ENCODE data around the gene BATF. TPM values are rescaled to one million over a fixed set of nuclear protein-coding genes. Genes with fewer than 3 reads are reported as not detected.

Gene BATF
- total and polyA plus RNA-seq, 2 donors from 2014 or later = 1.6 to 3.7 TPM

DNA sequence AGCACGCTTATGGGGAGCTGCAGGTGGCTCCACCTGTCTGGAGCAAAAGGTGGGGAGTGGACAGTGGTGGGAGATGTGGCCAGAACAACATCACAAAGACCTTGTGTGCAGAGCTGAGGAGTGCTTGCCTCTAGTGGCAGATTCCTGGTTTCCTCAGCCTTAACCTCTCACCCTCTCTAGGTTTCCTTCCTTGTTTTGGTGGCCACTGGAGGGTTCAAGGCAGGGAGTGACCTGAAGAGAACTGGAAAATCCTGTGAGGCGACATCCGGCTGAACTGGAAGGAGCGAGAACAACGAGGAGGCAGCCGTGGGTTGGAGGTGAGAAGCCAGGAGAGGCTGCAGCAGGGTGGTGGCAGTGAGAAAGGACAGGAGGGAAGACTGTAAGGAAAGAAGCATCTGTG lies 49.8 kb downstream of the BATF start:
- Histone ChIP-seq H3K36me3 (ENCODE audit: control insufficient read depth in 2 of 3, insufficient read depth in 3 of 3, low read length in 3 of 3) (no peaks in the 10 kb centered on the region), H3K27ac (ENCODE audit: low read depth in 2 of 2, low read length in 2 of 2) (no peak overlapping the region), H3K27me3 (ENCODE audit: control insufficient read depth, insufficient read depth, low read length) (no peaks in the 10 kb centered on the region), H3K4me3 (ENCODE audit: low read length in 3 of 3) (no peak overlapping the region), H3K9ac (ENCODE audit: low read length in 3 of 3) (no peak overlapping the region), H3K4me1 (ENCODE audit: control insufficient read depth in 2 of 3, insufficient read depth in 2 of 3, low read depth in 1 of 3, low read length in 3 of 3) (peaks cover 0 to 2% (median 0%) of the 10 kb centered on the region in 3 donors), H3K9me3 (ENCODE audit: control insufficient read depth in 2 of 3, insufficient read depth in 1 of 3, low read length in 3 of 3) (no peaks in the 10 kb centered on the region)
- FAIRE-seq (no peak), DNase-seq (no peak)
- TF ChIP-seq, protein P1, sequence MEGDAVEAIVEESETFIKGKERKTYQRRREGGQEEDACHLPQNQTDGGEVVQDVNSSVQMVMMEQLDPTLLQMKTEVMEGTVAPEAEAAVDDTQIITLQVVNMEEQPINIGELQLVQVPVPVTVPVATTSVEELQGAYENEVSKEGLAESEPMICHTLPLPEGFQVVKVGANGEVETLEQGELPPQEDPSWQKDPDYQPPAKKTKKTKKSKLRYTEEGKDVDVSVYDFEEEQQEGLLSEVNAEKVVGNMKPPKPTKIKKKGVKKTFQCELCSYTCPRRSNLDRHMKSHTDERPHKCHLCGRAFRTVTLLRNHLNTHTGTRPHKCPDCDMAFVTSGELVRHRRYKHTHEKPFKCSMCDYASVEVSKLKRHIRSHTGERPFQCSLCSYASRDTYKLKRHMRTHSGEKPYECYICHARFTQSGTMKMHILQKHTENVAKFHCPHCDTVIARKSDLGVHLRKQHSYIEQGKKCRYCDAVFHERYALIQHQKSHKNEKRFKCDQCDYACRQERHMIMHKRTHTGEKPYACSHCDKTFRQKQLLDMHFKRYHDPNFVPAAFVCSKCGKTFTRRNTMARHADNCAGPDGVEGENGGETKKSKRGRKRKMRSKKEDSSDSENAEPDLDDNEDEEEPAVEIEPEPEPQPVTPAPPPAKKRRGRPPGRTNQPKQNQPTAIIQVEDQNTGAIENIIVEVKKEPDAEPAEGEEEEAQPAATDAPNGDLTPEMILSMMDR (IDR thresholded peaks at IDR 0.05; ENCODE audit: borderline replicate concordance, extremely low read depth, insufficient read depth) = no peak
- intact Hi-C loops (cut with DNase I) = no loop called here

DNA sequence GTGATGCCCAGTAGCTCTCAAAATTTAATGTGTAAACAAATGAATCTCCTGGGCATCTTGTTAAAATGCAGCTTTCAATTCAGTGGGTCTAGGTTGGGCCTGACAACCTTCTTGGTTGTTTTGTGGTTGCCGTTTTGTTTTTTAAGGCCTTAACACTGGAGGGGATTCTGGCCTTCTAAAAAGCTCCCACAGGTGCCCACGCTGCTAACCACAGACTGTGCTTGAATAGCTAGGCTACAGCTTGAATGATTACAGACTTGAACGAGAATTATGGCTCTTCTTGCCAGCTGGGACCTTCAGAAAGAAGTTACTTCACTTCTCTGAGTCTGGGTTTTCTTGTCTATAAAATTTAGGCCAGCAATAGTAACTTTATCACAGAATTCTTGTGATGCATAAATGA lies 54.8 kb downstream of the BATF start:
- no peak for DNase-seq
- no peak overlapping the region for H3K27ac ChIP-seq (ENCODE audit: low read depth in 2 of 2, low read length in 2 of 2)

DNA sequence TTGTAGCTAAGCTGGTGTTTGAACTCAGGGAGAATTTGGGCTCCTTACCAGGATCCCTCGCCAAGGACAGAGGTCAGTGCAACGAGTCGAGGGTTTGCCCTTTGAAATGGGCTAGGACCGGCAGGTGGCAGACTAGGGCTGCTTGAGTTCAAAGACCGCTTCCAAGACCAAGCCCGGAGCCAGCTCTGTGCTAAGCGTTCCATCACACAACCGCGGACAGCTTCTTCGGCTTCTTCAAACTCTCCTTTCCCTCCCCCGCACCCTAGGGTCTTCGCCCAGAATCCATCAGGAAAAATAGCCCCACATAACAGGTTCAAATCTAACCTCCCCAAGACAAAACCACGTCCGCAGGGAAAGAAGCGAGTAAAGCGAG lies 55.4 kb downstream of the BATF start:
- peaks cover 0 to 10% (median 4%) of the 10 kb centered on the region in 3 donors for H3K4me1 ChIP-seq (ENCODE audit: control insufficient read depth in 2 of 3, insufficient read depth in 2 of 3, low read depth in 1 of 3, low read length in 3 of 3)
- H3K27ac ChIP-seq (ENCODE audit: low read depth in 2 of 2, low read length in 2 of 2) = peak overlapping the region; percentile 56 to 84
- no peaks in the 10 kb centered on the region for H3K9me3 ChIP-seq (ENCODE audit: control insufficient read depth in 2 of 3, insufficient read depth in 1 of 3, low read length in 3 of 3)
- H3K36me3 ChIP-seq (ENCODE audit: control insufficient read depth in 2 of 3, insufficient read depth in 3 of 3, low read length in 3 of 3) = no peaks in the 10 kb centered on the region
- DNase-seq = peak; percentile 88 to 93 (median 93)
- peak overlapping the region; percentile 27 to 65 (median 31) for H3K9ac ChIP-seq (ENCODE audit: low read length in 3 of 3)
- H3K4me3 ChIP-seq (ENCODE audit: low read length in 3 of 3) = peak overlapping the region; percentile 27 to 85 (median 74)
- H3K27me3 ChIP-seq (ENCODE audit: control insufficient read depth, insufficient read depth, low read length) = no peaks in the 10 kb centered on the region
- TF ChIP-seq, protein P1 (IDR thresholded peaks at IDR 0.05; ENCODE audit: borderline replicate concordance, extremely low read depth, insufficient read depth) = peak; percentile 67
- intact Hi-C loops (cut with DNase I) = loop anchor here (5.0 kb wide), 1 partner anchor 75 kb away; no protein-coding TSS in a partner anchor
- FAIRE-seq = no peak

More for the DNA sequence above, 54.8 kb downstream of the BATF start:
- Histone ChIP-seq H3K27me3 (ENCODE audit: control insufficient read depth, insufficient read depth, low read length) (no peaks in the 10 kb centered on the region), H3K36me3 (ENCODE audit: control insufficient read depth in 2 of 3, insufficient read depth in 3 of 3, low read length in 3 of 3) (no peaks in the 10 kb centered on the region), H3K4me3 (ENCODE audit: low read length in 3 of 3) (no peak overlapping the region), H3K9me3 (ENCODE audit: control insufficient read depth in 2 of 3, insufficient read depth in 1 of 3, low read length in 3 of 3) (no peaks in the 10 kb centered on the region), H3K9ac (ENCODE audit: low read length in 3 of 3) (no peak overlapping the region), H3K4me1 (ENCODE audit: control insufficient read depth in 2 of 3, insufficient read depth in 2 of 3, low read depth in 1 of 3, low read length in 3 of 3) (peaks cover 0 to 10% (median 4%) of the 10 kb centered on the region in 3 donors)
- no peak for FAIRE-seq
- intact Hi-C loops (cut with DNase I) = loop anchor here (5.0 kb wide), 1 partner anchor 75 kb away; no protein-coding TSS in a partner anchor
- TF ChIP-seq, protein P1 (IDR thresholded peaks at IDR 0.05; ENCODE audit: borderline replicate concordance, extremely low read depth, insufficient read depth) = no peak

All from kidney (tissue), 14 donors.